Neural progenitor cell (in vitro differentiated cells): ENCODE data around the gene SLC25A6.

Experiments used
- EZH2 ChIP-seq: fragments of 200-600 bp; sonication (generic); IDR thresholded peaks from 2 replicates; pipeline ENCODE4 v1.6.1; 2017; ENCODE audit warnings: antibody characterized with exemption, mild to moderate bottlenecking, moderate library complexity
- EZH2phosphoT487 ChIP-seq: fragments of 200-600 bp; sonication (generic); IDR thresholded peaks from 2 replicates; pipeline ENCODE4 v1.6.1; 2017; ENCODE audit warnings: antibody characterized with exemption
- TF ChIP-seq, protein P1 (sequence below): fragments of 200-600 bp; sonication (generic); IDR thresholded peaks from 2 replicates; pipeline ENCODE4 v1.5.1; 2017; ENCODE audit warnings: antibody characterized with exemption, mild to moderate bottlenecking

DNA sequence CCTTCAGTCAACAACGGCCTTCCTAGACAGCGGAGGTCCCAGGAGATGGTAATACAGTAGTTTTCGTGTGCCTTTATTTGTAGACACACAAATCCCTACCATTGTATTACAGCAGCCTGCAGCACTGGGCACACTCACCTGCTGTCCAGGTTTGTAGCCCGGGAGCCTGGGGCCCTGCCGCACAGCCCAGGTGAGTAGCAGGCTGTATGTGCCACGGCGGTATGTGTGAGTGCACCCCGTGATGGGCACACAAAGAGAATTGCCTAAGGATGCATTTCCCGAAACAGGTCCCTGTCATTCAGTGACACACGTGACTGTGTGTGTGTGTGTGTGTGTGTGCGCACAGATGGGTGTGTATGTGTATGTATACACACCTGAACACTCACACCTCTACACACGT, 8.1 kb upstream of the SLC25A6 start:
- TF ChIP-seq, protein P1, sequence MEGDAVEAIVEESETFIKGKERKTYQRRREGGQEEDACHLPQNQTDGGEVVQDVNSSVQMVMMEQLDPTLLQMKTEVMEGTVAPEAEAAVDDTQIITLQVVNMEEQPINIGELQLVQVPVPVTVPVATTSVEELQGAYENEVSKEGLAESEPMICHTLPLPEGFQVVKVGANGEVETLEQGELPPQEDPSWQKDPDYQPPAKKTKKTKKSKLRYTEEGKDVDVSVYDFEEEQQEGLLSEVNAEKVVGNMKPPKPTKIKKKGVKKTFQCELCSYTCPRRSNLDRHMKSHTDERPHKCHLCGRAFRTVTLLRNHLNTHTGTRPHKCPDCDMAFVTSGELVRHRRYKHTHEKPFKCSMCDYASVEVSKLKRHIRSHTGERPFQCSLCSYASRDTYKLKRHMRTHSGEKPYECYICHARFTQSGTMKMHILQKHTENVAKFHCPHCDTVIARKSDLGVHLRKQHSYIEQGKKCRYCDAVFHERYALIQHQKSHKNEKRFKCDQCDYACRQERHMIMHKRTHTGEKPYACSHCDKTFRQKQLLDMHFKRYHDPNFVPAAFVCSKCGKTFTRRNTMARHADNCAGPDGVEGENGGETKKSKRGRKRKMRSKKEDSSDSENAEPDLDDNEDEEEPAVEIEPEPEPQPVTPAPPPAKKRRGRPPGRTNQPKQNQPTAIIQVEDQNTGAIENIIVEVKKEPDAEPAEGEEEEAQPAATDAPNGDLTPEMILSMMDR, result no peak
- no peak for TF ChIP-seq EZH2phosphoT487
- TF ChIP-seq EZH2, result no peak
